Chondrocyte (in vitro differentiated cells): ENCODE data around the gene IGLON5. TPM values are rescaled to one million over a fixed set of nuclear protein-coding genes. Genes with fewer than 3 reads are reported as not detected.

ENCODE experiments used
- DNase-seq: peaks from one replicate; pipeline ENCODE4 v3.0.0; 2021; ENCODE audit warnings: mixed read lengths, low spot score
- H3K27ac Mint-ChIP-seq: one replicate; pipeline ENCODE4 v1.8.0; 2021; ENCODE audit warnings: mild to moderate bottlenecking, moderate library complexity, mixed read lengths; ENCODE audit not compliant: unreplicated experiment
- H3K27me3 Mint-ChIP-seq: 2 replicates; pipeline ENCODE4 v1.8.0; 2021; ENCODE audit warnings: low read depth, mixed read lengths
- H3K36me3 Mint-ChIP-seq: 2 replicates; pipeline ENCODE4 v1.8.0; 2021; ENCODE audit warnings: low read depth, mixed read lengths
- H3K4me1 Mint-ChIP-seq: 2 replicates; pipeline ENCODE4 v1.8.0; 2021; ENCODE audit warnings: low read depth, mild to moderate bottlenecking, mixed read lengths
- H3K4me3 Mint-ChIP-seq: one replicate; pipeline ENCODE4 v1.8.0; 2021; ENCODE audit warnings: mild to moderate bottlenecking, moderate library complexity, mixed read lengths; ENCODE audit not compliant: unreplicated experiment
- H3K9me3 Mint-ChIP-seq: 2 replicates; pipeline ENCODE4 v1.8.0; 2021; ENCODE audit warnings: low read depth, mixed read lengths
- CTCF ChIP-seq: fragments of 200-600 bp; sonication (generic); IDR thresholded peaks from 2 replicates; pipeline ENCODE4 v1.5.0; 2021; ENCODE audit warnings: antibody characterized with exemption, mild to moderate bottlenecking, moderate library complexity
- total RNA-seq: library from RNA; stranded (reverse); gene quantifications from 3 replicates; pipeline ENCODE4 v1.2.1, GENCODE V29; 2021

Gene IGLON5
- total RNA-seq, 1 donor from 2014 or later = 0.07 TPM

- no peaks in the 10 kb centered on the region for H3K36me3 Mint-ChIP-seq
- H3K4me3 Mint-ChIP-seq = no peak overlapping the region
- no peaks in the 10 kb centered on the region for H3K9me3 Mint-ChIP-seq
- H3K27me3 Mint-ChIP-seq = no peaks in the 10 kb centered on the region
- no peak for DNase-seq
- H3K27ac Mint-ChIP-seq = no peak overlapping the region
- TF ChIP-seq CTCF = no peak
- H3K4me1 Mint-ChIP-seq = peaks cover 39% of the 10 kb centered on the region
Measured at GRCh38 chr19:51361239-51361638, 49.8 kb downstream of the IGLON5 start.

- Mint-ChIP-seq H3K4me3 (peak overlapping the region; percentile 24), H3K4me1 (peaks cover 46% of the 10 kb centered on the region), H3K36me3 (no peaks in the 10 kb centered on the region), H3K27ac (peak overlapping the region; percentile 73), H3K27me3 (no peaks in the 10 kb centered on the region), H3K9me3 (no peaks in the 10 kb centered on the region)
- TF ChIP-seq CTCF = no peak
- DNase-seq = no peak
Measured at GRCh38 chr19:51364200-51365106, 53.0 kb downstream of the IGLON5 start.

GRCh38 chr19:51365211-51365964, 53.9 kb downstream of the IGLON5 start:
- Mint-ChIP-seq H3K4me1 (peaks cover 43% of the 10 kb centered on the region), H3K27me3 (no peaks in the 10 kb centered on the region), H3K4me3 (peak overlapping the region; percentile 98), H3K9me3 (no peaks in the 10 kb centered on the region), H3K27ac (peak overlapping the region; percentile 90), H3K36me3 (no peaks in the 10 kb centered on the region)
- TF ChIP-seq CTCF = peak; percentile 62
- DNase-seq = no peak

- H3K27ac Mint-ChIP-seq = peak within 1 kb of the TSS; percentile 99
- DNase-seq = no peak
- H3K9me3 Mint-ChIP-seq = no peaks in the 10 kb centered on the region
- H3K4me1 Mint-ChIP-seq = peaks cover 43% of the 10 kb centered on the region
- no peaks in the 10 kb centered on the region for H3K36me3 Mint-ChIP-seq
- H3K4me3 Mint-ChIP-seq = peak within 1 kb of the TSS; percentile 98
- peak; percentile 26 for TF ChIP-seq CTCF
- H3K27me3 Mint-ChIP-seq = no peaks in the 10 kb centered on the region
Measured at GRCh38 chr19:51365965-51366388, 54.5 kb downstream of the IGLON5 start, which contains the start of gene ETFB. TSS of gene ETFB (minus strand) at chr19:51366388. CDS start at chr19:51366326, 62 bp downstream.
